HepG2 (cell line): ENCODE measurements around the gene SSBP4. TPM values are rescaled to one million over a fixed set of nuclear protein-coding genes. Genes with fewer than 3 reads are reported as not detected.

Source experiments
- EP300 ChIP-seq, 3 experiments: sonication (generic) in 1 of 3; formaldehyde crosslinking in 1 of 3; IDR thresholded peaks; 2 replicates each; pipeline versions ENCODE4 v1.5.1 to v1.6.1; 2011 to 2020; ENCODE audit warnings: low read depth in 2 of 3, low read length in 2 of 3, borderline replicate concordance in 1 of 3, improper control_type of control experiment in 1 of 3, mild to moderate bottlenecking in 1 of 3, missing genetic modification reagents in 1 of 3, moderate library complexity in 1 of 3
- GATAD1 ChIP-seq: IDR thresholded peaks from 2 replicates; pipeline ENCODE4 v1.6.1; 2016; ENCODE audit warnings: missing genetic modification reagents, missing compliant biosample characterization
- HDAC2 ChIP-seq: sonication (generic); formaldehyde crosslinking; IDR thresholded peaks from 2 replicates; pipeline ENCODE4 v1.4.0; 2020; ENCODE audit warnings: missing genetic modification reagents
- HHEX ChIP-seq: IDR thresholded peaks from 2 replicates; pipeline ENCODE4 v1.6.1; 2016; ENCODE audit warnings: control low read depth
- NFYC ChIP-seq: IDR thresholded peaks from 2 replicates; pipeline ENCODE4 v1.6.1; 2016; ENCODE audit warnings: missing genetic modification reagents, missing compliant biosample characterization
- RBM39 ChIP-seq: fragments of 200-400 bp; formaldehyde crosslinking; IDR thresholded peaks from one replicate; pipeline ENCODE4 v1.6.1; 2018; ENCODE audit warnings: antibody characterized with exemption, mild to moderate bottlenecking, low read depth, low read length; ENCODE audit not compliant: poor library complexity, severe bottlenecking
- SALL2 ChIP-seq: sonication (generic); formaldehyde crosslinking; IDR thresholded peaks from 2 replicates; pipeline ENCODE4 v1.8.1; 2023; ENCODE audit warnings: mild to moderate bottlenecking, missing genetic modification reagents, inconsistent platforms
- SMC3 ChIP-seq: IDR thresholded peaks from 2 replicates; pipeline ENCODE4 v1.6.1; 2011; ENCODE audit warnings: low read length, improper control_type of control experiment
- SRSF4 ChIP-seq: fragments of 200-400 bp; formaldehyde crosslinking; IDR thresholded peaks from one replicate; pipeline ENCODE4 v1.6.1; 2018; ENCODE audit warnings: mild to moderate bottlenecking, low read depth, low read length, moderate library complexity; ENCODE audit not compliant: poor library complexity, severe bottlenecking
- U2AF2 ChIP-seq: fragments of 200-400 bp; formaldehyde crosslinking; IDR thresholded peaks from 2 replicates; pipeline ENCODE4 v1.6.1; 2017; ENCODE audit warnings: low read depth, mild to moderate bottlenecking, low read length
- ZBTB21 ChIP-seq: sonication (generic); formaldehyde crosslinking; IDR thresholded peaks from 2 replicates; pipeline ENCODE4 v1.4.0; 2020; ENCODE audit warnings: missing genetic modification reagents
- ZBTB3 ChIP-seq: sonication (generic); formaldehyde crosslinking; IDR thresholded peaks from 2 replicates; pipeline ENCODE4 v1.4.0; 2020; ENCODE audit warnings: low read depth, mild to moderate bottlenecking, moderate library complexity, missing genetic modification reagents, borderline replicate concordance
- ZKSCAN5 ChIP-seq: sonication (generic); formaldehyde crosslinking; IDR thresholded peaks from 2 replicates; pipeline ENCODE4 v1.5.1; 2020; ENCODE audit warnings: mild to moderate bottlenecking, missing genetic modification reagents
- ZNF17 ChIP-seq: sonication (generic); formaldehyde crosslinking; IDR thresholded peaks from 2 replicates; pipeline ENCODE4 v1.5.0; 2020; ENCODE audit warnings: mild to moderate bottlenecking, missing genetic modification reagents
- ZNF180 ChIP-seq: sonication (generic); formaldehyde crosslinking; IDR thresholded peaks from 2 replicates; pipeline ENCODE4 v1.4.0; 2020; ENCODE audit warnings: low read depth, missing genetic modification reagents, borderline replicate concordance
- ZNF224 ChIP-seq: sonication (generic); formaldehyde crosslinking; IDR thresholded peaks from 2 replicates; pipeline ENCODE4 v1.5.0; 2020; ENCODE audit warnings: mild to moderate bottlenecking, missing genetic modification reagents
- ZNF225 ChIP-seq: sonication (generic); formaldehyde crosslinking; IDR thresholded peaks from 2 replicates; pipeline ENCODE4 v1.4.0; 2020; ENCODE audit warnings: mild to moderate bottlenecking, missing genetic modification reagents
- ZNF232 ChIP-seq: sonication (generic); formaldehyde crosslinking; IDR thresholded peaks from 2 replicates; pipeline ENCODE4 v1.4.0; 2020; ENCODE audit warnings: missing genetic modification reagents, borderline replicate concordance
- ZNF782 ChIP-seq: sonication (generic); formaldehyde crosslinking; IDR thresholded peaks from 2 replicates; pipeline ENCODE4 v1.4.0; 2020; ENCODE audit warnings: missing genetic modification reagents, mild to moderate bottlenecking, borderline replicate concordance
- ZNF790 ChIP-seq: sonication (generic); formaldehyde crosslinking; IDR thresholded peaks from 2 replicates; pipeline ENCODE4 v1.8.0; 2022; ENCODE audit warnings: missing genetic modification reagents, mild to moderate bottlenecking, borderline replicate concordance
- ZSCAN12 ChIP-seq: sonication (generic); formaldehyde crosslinking; IDR thresholded peaks from 2 replicates; pipeline ENCODE4 v1.9.0; 2021; ENCODE audit warnings: mild to moderate bottlenecking, missing genetic modification reagents
- polyA plus RNA-seq, 8 experiments: library from polyadenylated mRNA; depleted of rRNA in 3 of 8; stranded (reverse) in 7 of 8; unstranded in 1 of 8; fragments of >200 nt; fragmentation: Illumina TruSeq in 4 of 8; extraction: Trizol in 4 of 8; gene quantifications; 2 replicates each; pipeline versions ENCODE4 v1.2.1 to v1.2.3, GENCODE V29; 2011 to 2016; ENCODE audit warnings: low read depth in 4 of 8, missing spikeins in 1 of 8, mixed read lengths in 1 of 8; ENCODE audit not compliant: insufficient read depth in 1 of 8
- total RNA-seq, 5 experiments: library from RNA; depleted of rRNA; stranded (reverse); fragments of >200 nt; fragmentation: Illumina TruSeq; extraction: Trizol; gene quantifications; 2 replicates each; pipeline ENCODE4 v1.2.3, GENCODE V29; 2016; ENCODE audit warnings: low read depth in 1 of 5
- TF ChIP-seq, protein P1 (sequence below): sonication (generic); formaldehyde crosslinking; IDR thresholded peaks from 2 replicates; pipeline ENCODE4 v1.9.0; 2022; ENCODE audit warnings: missing genetic modification reagents, mild to moderate bottlenecking, borderline replicate concordance
- TF ChIP-seq, protein P2 (sequence below): fragments of 450-650 bp; IDR thresholded peaks from 2 replicates; pipeline ENCODE4 v1.6.1; 2017
- TF ChIP-seq, protein P3 (sequence below): sonication (generic); formaldehyde crosslinking; IDR thresholded peaks from 2 replicates; pipeline ENCODE4 v1.5.0; 2020; ENCODE audit warnings: missing genetic modification reagents
- TF ChIP-seq, protein P4 (sequence below): sonication (generic); formaldehyde crosslinking; IDR thresholded peaks from 2 replicates; pipeline ENCODE4 v1.5.0; 2020; ENCODE audit warnings: missing genetic modification reagents

The SSBP4 gene
- total and polyA plus RNA-seq, 2 of the 13 experiments (the other 11 are each of a cell fraction or from before 2014, with no cell fraction given) = 20.8 to 39.5 TPM

DNA sequence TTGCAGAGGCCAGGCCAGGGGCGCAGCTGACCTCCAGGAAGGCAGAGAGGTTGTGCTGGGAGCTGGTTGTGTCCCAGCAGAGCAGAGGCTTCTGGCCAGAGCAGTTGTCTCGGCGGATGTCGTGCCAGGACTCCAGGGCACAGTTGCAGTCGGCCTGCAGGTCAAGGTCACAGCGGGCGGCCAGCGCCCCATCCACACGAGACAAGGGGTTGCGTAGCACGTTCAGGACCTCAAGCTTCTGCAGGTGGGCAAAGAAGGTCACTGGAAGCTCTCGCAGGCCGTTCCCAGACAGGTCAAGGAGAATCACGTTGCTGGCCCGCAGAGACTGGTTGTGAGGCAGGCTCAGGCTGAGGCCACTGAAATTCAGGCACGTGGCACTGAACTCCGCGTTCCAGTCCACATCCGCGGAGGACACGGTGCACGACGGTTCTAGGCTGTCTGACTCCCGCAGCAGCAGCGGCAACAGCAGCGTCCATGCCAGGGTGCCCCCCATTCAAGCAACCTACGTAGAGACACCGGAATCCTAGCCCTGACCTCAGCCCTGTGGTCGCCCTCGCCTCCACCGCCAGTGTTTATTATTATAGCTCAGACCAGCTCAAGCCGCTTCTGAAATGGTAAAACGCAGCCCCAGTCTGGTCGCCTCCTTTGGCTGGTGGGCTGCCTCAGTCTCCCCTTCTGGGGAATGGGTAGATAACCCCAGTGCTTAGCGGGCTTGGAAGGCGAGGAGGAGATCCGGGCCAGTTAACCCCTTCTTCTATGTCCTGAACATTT lies 22.5 kb upstream of the SSBP4 start (continued):
- TF ChIP-seq ZNF180 (CRISPR knock-in tag) (no peak), ZNF232 (CRISPR knock-in tag) (no peak), ZKSCAN5 (CRISPR knock-in tag) (no peak), RBM39 (no peak), SMC3 (no peak), SALL2 (CRISPR knock-in tag) (no peak), ZNF225 (CRISPR knock-in tag) (no peak), HDAC2 (peak; percentile 68; the same call in 1 of the 2 replicates), GATAD1 (CRISPR knock-in tag) (no peak), EP300 (IDR thresholded peaks at IDR 0.05; ENCODE audit: low read depth in 2 of 2, low read length in 2 of 2) (no peak), EP300 (CRISPR knock-in tag; IDR thresholded peaks at IDR 0.05; ENCODE audit: borderline replicate concordance) (peak; percentile 41; the same call in 1 of the 2 replicates), U2AF2 (no peak), ZSCAN12 (no peak), NFYC (CRISPR knock-in tag) (no peak), ZNF782 (CRISPR knock-in tag) (0 out of 2 replicates have a peak, but pooled peaks have one; percentile 22), HHEX (CRISPR knock-in tag) (no peak), ZNF224 (CRISPR knock-in tag) (no peak), ZNF17 (no peak), ZNF790 (no peak), SRSF4 (no peak), ZBTB3 (CRISPR knock-in tag) (no peak), ZBTB21 (CRISPR knock-in tag) (no peak)
- TF ChIP-seq, protein P1, sequence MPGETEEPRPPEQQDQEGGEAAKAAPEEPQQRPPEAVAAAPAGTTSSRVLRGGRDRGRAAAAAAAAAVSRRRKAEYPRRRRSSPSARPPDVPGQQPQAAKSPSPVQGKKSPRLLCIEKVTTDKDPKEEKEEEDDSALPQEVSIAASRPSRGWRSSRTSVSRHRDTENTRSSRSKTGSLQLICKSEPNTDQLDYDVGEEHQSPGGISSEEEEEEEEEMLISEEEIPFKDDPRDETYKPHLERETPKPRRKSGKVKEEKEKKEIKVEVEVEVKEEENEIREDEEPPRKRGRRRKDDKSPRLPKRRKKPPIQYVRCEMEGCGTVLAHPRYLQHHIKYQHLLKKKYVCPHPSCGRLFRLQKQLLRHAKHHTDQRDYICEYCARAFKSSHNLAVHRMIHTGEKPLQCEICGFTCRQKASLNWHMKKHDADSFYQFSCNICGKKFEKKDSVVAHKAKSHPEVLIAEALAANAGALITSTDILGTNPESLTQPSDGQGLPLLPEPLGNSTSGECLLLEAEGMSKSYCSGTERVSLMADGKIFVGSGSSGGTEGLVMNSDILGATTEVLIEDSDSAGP (CRISPR knock-in tag) = peak; percentile 67
- TF ChIP-seq, protein P2, sequence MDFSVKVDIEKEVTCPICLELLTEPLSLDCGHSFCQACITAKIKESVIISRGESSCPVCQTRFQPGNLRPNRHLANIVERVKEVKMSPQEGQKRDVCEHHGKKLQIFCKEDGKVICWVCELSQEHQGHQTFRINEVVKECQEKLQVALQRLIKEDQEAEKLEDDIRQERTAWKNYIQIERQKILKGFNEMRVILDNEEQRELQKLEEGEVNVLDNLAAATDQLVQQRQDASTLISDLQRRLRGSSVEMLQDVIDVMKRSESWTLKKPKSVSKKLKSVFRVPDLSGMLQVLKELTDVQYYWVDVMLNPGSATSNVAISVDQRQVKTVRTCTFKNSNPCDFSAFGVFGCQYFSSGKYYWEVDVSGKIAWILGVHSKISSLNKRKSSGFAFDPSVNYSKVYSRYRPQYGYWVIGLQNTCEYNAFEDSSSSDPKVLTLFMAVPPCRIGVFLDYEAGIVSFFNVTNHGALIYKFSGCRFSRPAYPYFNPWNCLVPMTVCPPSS = no peak
- TF ChIP-seq, protein P3, sequence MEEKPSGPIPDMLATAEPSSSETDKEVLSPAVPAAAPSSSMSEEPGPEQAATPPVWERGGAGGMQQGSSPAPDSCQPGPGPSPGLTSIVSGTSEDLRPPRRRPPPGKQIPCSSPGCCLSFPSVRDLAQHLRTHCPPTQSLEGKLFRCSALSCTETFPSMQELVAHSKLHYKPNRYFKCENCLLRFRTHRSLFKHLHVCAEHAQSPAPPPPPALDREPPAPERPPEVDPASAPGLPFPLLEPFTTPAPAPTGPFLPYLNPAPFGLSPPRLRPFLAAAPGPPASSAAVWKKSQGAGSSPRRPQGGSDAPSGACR (CRISPR knock-in tag) = no peak
- TF ChIP-seq, protein P4, sequence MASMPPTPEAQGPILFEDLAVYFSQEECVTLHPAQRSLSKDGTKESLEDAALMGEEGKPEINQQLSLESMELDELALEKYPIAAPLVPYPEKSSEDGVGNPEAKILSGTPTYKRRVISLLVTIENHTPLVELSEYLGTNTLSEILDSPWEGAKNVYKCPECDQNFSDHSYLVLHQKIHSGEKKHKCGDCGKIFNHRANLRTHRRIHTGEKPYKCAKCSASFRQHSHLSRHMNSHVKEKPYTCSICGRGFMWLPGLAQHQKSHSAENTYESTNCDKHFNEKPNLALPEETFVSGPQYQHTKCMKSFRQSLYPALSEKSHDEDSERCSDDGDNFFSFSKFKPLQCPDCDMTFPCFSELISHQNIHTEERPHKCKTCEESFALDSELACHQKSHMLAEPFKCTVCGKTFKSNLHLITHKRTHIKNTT (CRISPR knock-in tag) = no peak
